ENCODE results near the gene KANSL1L. TPM values are rescaled to one million over a fixed set of nuclear protein-coding genes. Genes with fewer than 3 reads are reported as not detected.
A peak's percentile ranks its signal among the peaks of the same experiment; 100 is the strongest.

KANSL1L gene
- total RNA-seq, 1 experiment from 2014 or later = 3.0 TPM

DNA sequence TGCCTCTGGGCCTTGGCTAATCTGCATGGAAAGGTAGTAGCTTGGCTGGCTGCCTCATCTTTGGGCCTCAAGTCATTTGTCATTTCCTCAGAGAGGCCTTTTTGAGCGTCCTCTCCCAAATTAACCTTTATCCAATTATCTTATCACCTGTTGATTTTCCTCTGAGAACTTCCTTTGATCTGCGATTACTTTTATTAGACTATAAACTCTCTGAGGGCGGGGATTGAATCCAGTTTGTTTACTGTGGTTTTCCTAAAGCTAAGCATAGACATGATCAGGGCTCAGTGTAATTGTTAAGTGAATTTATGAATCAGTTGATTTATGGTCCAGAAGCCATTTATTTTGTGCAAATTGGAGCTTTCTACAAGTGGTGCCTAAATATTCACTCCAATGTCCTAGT, 161.3 kb downstream of the KANSL1L start:
- DNase-seq (ENCODE audit: low spot score) = no peak
- in situ Hi-C loops (cut with HindIII; ENCODE audit: low sequenced_read_pairs) = no loop called here

GRCh38 chr2:210009126-210009525, 162.1 kb downstream of the KANSL1L start:
- in situ Hi-C loops (cut with HindIII; ENCODE audit: low sequenced_read_pairs) = no loop called here
- no peak for DNase-seq (ENCODE audit: low spot score)

DNA sequence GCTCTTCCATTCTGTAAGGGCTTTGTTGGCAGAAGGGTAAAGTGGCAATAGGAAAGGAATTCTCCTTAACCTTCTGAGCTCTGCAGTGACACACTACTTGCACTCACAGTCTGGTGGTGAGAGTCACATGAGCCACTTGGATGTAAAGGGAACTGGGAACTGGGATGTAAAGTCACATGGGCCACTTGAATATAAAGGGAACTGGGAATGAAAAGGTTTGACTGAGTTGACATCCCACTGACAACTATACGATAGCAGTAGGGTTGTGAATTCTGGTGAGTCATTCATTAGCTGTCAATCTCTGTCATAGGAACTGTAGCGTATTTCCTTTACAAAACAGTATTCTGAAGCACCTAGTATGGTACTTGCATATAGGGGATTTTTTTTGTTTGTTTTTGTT, 163.3 kb downstream of the KANSL1L start:
- in situ Hi-C loops (cut with HindIII; ENCODE audit: low sequenced_read_pairs) = no loop called here
- no peak for DNase-seq (ENCODE audit: low spot score)

GRCh38 chr2:210004881-210005280, 166.3 kb downstream of the KANSL1L start:
- in situ Hi-C loops (cut with HindIII; ENCODE audit: low sequenced_read_pairs) = no loop called here
- no peak for DNase-seq (ENCODE audit: low spot score)

GRCh38 chr2:210003359-210003758, 167.8 kb downstream of the KANSL1L start:
- in situ Hi-C loops (cut with HindIII; ENCODE audit: low sequenced_read_pairs) = no loop called here
- no peak for DNase-seq (ENCODE audit: low spot score)

DNA sequence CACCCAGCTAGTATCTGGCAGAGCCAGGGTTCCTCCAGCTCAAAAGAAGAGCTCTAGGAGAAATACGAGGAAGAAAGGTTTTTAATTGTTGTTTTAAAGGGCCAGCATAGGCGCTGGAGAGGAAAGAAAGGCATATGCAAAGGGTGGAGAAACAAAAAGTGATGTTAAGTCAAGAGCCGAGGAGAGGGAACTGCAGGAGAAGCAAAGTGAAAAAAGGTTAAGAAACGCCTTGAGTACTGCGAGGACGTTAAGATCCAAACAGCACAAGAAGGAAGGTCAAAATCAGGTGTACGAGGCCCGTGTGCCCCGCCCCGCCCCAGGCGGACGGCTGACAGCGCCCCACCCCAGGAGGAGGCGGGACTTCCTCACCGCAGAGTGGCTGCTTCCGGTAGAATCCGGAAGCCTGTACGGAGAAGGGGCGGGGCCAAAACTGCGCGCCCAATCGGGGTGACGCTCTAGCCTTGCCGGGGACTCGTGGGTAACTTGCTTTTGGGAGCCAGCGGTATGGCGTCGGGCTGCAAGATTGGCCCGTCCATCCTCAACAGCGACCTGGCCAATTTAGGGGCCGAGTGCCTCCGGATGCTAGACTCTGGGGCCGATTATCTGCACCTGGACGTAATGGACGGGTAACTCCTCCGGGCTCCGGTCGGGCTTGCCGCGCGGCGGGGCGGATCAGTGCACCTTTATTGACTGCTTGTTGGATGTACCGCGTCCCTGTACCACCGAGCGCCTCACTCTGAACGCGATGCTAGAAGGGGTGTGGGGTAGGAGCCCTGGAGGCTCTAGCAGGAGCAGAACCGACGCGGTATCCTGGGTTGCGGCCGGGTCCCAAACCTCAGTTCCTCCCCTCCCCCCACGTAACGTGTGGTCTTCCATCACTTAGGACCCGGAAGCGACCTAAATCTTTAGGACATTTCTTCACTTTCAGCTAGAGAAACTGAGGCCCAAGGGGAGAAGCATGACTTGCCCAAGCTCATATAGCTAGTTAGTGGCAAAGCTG, 168.8 kb downstream of the KANSL1L start, which contains the start of gene RPE:
TSS of gene RPE (plus strand) at position 481 of the 1,000 bp plus-strand sequence. CDS start at position 505, 24 bp downstream.
- peak; percentile 97 for DNase-seq (ENCODE audit: low spot score)
- in situ Hi-C loops (cut with HindIII; ENCODE audit: low sequenced_read_pairs) = no loop called here

- in situ Hi-C loops (cut with HindIII; ENCODE audit: low sequenced_read_pairs) = no loop called here
- no peak for DNase-seq (ENCODE audit: low spot score)
Observed at GRCh38 chr2:210000464-210001324, 170.5 kb downstream of the KANSL1L start.

DNA sequence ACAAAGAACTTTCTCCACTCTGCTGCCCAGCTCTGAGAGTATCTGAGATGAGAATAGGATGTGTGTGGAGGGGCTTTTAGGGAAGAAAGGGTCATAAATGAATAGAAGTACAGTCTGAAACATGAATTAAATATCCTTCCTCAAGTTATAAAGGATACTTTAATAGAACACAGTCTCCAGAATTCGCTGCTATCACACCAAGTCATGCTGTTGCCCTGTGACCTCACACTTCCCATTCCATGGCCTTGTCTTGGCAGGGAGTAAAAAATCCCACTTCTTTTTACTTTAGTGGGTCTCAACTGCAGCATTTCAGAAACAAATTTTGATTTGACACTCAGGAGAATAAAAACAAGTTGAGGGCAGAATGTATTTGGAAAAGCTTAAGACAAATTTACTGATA, 172.6 kb downstream of the KANSL1L start:
- no peak for DNase-seq (ENCODE audit: low spot score)
- in situ Hi-C loops (cut with HindIII; ENCODE audit: low sequenced_read_pairs) = no loop called here

GRCh38 chr2:209993968-209994367, 177.2 kb downstream of the KANSL1L start:
- no peak for DNase-seq (ENCODE audit: low spot score)
- in situ Hi-C loops (cut with HindIII; ENCODE audit: low sequenced_read_pairs) = no loop called here

GRCh38 chr2:209990838-209991237, 180.4 kb downstream of the KANSL1L start:
- DNase-seq (ENCODE audit: low spot score) = no peak
- in situ Hi-C loops (cut with HindIII; ENCODE audit: low sequenced_read_pairs) = no loop called here

DNA sequence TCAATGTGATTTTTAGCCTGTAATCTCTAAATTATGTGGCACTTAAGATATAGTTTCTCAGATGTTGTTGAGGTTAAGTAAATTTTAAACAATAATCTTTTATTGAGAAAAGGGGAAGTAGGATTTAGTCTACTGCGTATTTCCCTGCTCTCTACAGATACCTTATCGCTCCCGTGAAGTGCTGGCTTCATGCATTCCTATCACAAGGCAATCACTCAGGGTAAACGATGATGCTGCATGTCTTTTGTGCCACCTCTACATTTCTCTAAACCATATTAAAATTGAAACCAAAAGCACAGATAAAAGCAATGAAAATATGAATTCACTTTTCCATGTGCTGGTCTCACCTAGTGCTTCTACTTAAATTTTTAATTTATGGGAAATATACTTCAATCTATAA, 183.2 kb downstream of the KANSL1L start:
- in situ Hi-C loops (cut with HindIII; ENCODE audit: low sequenced_read_pairs) = no loop called here

GRCh38 chr2:209986415-209986814, 184.8 kb downstream of the KANSL1L start:
- no peak for DNase-seq (ENCODE audit: low spot score)
- in situ Hi-C loops (cut with HindIII; ENCODE audit: low sequenced_read_pairs) = no loop called here

More for the DNA sequence above, 183.2 kb downstream of the KANSL1L start:
- no peak for DNase-seq (ENCODE audit: low spot score)

DNA sequence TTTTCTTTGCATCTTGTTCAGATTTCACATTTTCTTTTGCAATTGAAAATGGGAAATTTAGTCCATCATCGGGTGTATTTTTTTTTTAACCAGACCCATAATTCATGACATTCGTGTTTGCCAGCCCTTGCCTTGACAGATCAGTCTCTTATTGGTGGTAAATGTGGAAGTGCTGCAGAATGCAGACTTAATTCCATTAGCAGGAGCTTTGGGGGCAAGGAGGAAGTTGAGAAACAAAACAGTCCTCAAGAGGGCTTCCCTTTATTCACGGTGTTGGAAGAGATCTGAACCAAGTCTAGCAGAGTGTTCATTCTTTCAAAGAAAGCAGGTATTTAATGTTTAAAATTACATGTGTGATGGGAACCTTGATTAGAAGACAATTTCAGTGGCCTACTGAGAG, 185.3 kb downstream of the KANSL1L start:
- DNase-seq (ENCODE audit: low spot score) = no peak
- in situ Hi-C loops (cut with HindIII; ENCODE audit: low sequenced_read_pairs) = no loop called here

DNA sequence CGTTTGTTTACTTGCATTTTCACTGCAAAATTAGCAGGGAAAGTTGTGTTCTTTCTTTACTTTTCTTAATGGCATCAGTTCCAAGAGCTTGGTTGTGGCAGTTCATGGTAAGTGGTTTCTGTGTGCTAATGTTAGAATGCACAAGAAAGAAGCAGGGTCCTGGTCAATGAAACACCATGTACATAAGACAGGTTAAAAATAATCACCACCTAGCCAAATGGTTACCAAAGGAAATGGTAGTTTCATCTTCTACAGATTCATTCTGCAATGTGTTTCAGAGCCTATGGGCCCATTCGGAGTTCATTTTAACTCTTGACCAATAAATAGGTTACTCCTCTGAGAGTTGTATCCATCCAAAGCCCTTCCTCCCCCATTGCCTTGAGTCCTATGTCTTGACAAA, 186.9 kb downstream of the KANSL1L start:
- in situ Hi-C loops (cut with HindIII; ENCODE audit: low sequenced_read_pairs) = no loop called here
- DNase-seq (ENCODE audit: low spot score) = no peak

GRCh38 chr2:209977386-209978239, 193.6 kb downstream of the KANSL1L start:
- peak; percentile 51 for DNase-seq (ENCODE audit: low spot score)
- in situ Hi-C loops (cut with HindIII; ENCODE audit: low sequenced_read_pairs) = no loop called here

- in situ Hi-C loops (cut with HindIII; ENCODE audit: low sequenced_read_pairs) = no loop called here
Observed at GRCh38 chr2:209976698-209977385, 194.4 kb downstream of the KANSL1L start.

GRCh38 chr2:209974576-209974975, 196.6 kb downstream of the KANSL1L start:
- DNase-seq (ENCODE audit: low spot score) = no peak
- in situ Hi-C loops (cut with HindIII; ENCODE audit: low sequenced_read_pairs) = no loop called here

More at GRCh38 chr2:209976698-209977385, 194.4 kb downstream of the KANSL1L start:
- DNase-seq (ENCODE audit: low spot score) = no peak

GRCh38 chr2:209973328-209973727, 197.9 kb downstream of the KANSL1L start:
- in situ Hi-C loops (cut with HindIII; ENCODE audit: low sequenced_read_pairs) = no loop called here
- DNase-seq (ENCODE audit: low spot score) = no peak
